T1000 (cell line): Measurements from ENCODE around the gene TOM1L2.

Experiments
- DNase-seq: peaks from one replicate; lab custom pipeline; 2025; ENCODE audit warnings: mixed read lengths; lab: John Stamatoyannopoulos, UW

Gene TOM1L2

GRCh38 chr17:17876959-17877528 lies 95.2 kb downstream of the TOM1L2 start:
- DNase-seq = no peak

DNA sequence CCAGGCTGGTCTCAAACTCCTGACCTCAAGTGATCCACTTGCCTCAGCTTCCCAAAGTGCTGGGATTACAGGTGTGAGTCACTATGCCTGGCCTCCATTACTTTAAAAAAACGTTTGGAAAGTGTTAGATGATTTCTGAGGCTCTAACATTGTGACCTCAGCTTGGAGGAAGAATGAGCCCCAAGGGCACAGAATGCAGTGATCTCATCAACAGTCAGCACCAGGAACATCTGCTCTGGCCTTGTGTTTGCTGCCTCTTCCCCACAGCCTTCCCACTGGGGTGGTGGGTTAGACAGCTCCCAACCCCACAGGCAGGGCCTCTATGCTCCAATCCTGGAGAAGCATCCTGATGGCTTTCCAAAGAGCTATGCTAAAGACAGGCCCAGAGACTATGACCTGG lies 97.7 kb downstream of the TOM1L2 start:
- peak; percentile 81 for DNase-seq

DNA sequence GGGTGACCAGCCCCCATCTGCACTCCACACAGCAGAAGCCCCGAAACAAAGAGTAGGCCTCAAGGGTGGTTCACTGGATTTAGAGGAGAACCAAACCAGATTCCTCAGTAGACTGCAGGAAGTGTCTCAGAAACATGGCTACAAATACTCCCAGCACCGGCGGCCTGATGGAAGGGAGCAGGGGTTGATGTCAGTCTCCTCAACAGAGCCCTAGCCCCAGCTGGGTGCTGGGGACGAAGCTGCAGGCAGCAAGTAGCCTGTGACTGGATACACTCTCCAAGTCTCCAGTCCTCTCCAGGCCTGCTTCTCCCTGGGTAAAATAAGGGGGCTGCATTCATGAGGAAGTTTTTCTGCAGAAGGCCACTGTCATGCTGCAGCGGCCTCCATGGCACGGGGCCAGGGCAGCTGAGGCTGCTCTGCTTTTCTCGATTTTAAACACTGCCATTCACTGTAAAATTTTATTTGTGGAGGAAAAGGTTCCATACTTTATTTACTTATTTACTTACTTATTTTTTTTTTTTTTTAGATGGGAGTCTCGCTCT lies 98.7 kb downstream of the TOM1L2 start:
- no peak for DNase-seq

GRCh38 chr17:17872547-17873345 lies 99.5 kb downstream of the TOM1L2 start:
- DNase-seq = no peak

GRCh38 chr17:17871913-17872312 lies 100.3 kb downstream of the TOM1L2 start:
- no peak for DNase-seq

DNA sequence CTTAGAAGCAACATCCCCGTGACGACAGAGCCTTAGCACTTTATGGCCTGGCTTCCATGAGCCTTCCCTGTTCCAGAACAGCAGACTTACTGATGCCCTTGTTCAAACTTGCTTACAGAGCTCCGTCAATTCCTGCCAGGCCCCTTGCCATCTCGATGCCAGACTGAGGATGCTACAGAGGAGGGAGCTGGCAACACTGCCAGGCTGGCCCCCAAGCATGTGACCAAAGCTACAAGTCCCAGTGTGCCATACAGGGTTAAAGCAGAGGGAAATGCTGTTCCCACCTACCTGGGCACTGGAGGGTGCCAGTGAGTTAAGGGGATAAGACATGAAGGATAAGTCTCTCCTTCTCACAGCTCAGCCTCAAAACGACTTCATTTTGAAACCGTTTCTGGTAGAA lies 102.0 kb downstream of the TOM1L2 start:
- DNase-seq = no peak

DNA sequence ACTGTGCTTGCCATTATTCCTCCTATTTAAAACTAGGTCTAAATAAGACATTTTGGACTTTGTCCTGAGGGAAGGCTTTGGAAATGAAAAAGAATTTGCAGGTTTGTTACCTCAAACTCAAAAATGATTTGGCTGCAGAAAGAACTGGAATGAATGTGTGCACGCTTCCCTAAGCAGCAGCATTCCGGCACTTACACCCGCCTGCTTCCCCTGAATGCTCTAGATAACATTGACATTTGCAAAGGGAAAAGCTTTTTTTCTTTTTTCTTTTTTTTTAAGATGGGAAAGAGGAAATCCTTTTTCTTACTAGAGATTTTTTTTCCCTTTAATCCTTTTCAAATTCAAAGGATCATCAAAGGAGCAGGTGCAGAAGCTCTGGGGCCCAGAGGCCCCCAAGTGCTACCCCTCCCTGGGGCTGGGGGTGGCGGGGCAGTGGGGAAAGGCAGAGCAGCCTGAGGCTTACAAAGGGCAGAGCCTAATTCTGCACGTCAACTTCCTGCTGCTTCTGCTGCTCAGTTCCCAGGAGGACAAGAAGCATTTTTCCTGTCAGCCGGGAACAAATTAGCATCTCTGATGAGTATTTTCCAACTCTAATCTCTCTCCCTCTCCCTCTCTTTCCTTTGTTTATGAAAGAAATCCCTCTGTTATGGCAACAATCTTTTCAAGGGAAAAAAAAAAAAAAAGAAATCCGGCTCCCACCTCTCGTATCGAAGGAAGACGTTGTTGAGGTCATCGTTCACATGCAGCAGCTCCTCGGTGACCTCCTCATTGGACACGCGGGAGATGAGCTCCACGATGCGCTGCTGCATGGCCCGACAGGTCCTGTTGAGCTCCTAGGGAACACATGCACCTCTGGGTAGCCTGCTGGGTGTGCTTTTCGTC lies 103.3 kb downstream of the TOM1L2 start:
- DNase-seq = no peak

DNA sequence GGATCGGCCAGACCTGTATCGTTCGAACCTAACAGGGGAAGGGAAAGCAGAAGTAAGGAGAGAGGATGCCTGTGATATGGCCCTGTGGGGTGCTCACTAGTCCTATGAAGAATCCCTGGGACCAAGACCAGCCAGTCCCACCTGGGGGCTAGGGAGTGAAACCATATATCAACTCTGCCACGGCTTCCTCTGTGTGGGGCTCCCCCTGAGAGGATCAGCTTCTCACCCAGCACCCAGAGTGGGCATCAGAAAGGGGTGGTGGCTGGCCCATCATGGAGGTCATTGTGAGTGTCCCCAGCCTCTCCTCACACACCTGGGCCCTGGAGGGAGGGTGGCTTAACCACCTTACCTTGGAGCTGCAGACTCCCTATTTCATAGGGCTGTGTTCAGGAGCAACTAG lies 105.3 kb downstream of the TOM1L2 start:
- no peak for DNase-seq

- no peak for DNase-seq
Measured at GRCh38 chr17:17866425-17866824, 105.8 kb downstream of the TOM1L2 start.

DNA sequence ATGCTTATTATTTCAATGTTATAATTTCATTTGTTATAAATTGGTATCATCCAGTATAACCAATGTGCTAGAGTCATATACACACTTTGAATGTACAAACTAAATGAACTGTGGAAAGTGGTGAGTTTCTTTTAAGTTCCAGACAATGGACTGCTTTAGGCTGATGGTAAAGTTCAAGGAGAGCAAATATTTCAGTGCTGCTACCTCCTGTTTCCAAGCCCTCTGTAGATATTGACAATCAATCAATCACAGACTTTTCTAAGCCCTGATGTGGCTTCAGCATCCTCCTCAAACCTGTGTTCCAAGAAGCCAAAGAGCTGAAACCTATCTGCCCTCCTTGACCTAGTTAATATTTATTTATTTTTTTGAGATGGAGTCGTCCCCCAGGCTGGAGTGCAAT lies 107.2 kb downstream of the TOM1L2 start:
- no peak for DNase-seq

GRCh38 chr17:17860766-17861107 lies 111.5 kb downstream of the TOM1L2 start:
- DNase-seq = no peak

DNA sequence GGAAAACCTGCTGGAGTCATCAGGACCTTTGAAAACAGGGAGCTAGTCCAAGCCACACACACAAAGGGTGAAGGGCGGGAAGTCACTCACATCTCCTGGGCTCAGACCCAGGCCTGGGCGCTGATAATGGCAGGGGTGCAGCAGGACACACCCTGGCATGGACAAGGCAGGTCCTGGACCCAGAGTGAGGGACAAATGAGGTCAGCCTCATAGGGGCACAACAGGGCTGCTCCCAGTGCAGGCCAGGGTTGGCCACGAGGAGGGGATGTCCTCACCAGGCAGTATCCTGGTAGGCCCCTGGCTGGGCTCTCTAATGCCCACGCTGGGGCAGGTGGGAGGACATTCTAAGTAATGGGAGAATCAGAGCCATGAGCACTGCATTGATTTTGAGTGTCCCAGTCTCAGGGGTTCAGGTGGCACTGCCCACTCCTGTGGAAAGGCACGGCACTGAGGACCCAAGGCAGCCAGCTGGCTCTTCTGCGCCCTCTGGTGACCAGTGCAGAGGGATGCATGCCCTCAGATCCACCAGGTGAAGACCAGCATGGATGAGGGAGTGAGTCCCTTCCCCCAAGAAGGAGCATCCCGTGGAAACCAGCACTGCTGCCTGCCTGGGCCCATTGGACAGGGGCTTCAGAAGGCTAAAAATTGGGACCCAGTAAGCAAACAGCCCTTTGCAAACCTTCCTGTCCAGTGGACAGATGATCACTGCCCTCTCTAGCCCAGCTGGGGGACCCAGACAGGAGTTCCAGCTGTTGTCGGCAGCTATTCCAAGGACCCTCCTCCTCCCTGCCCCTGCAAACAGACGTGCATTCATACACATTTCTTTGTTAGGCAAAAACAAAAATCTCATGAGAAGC lies 112.1 kb downstream of the TOM1L2 start:
- DNase-seq = peak; percentile 45

- no peak for DNase-seq
Measured at GRCh38 chr17:17857496-17857895, 114.7 kb downstream of the TOM1L2 start.

GRCh38 chr17:17856386-17856785 lies 115.8 kb downstream of the TOM1L2 start:
- no peak for DNase-seq

GRCh38 chr17:17855976-17856375 lies 116.2 kb downstream of the TOM1L2 start:
- DNase-seq = no peak

GRCh38 chr17:17853811-17854447 lies 118.3 kb downstream of the TOM1L2 start:
- DNase-seq = peak; percentile 23

DNA sequence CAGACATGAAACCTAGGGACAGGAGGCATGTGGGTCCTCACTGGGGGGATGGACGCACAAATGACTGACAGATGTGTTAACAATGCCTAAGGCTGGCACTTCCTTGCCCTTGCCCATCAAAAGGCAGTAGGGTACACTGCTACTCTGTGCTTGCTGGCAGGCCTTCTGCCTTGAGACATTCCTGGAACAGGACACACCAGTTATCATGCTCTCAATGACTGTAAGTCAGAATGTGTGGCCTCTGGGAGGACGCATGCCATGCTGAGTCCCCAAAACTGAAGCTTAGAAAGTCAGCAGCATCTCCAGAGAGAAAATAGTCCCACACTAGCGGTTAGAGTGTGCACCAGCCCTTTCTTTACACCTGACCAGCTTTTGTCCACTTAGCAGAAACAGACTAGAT lies 119.3 kb downstream of the TOM1L2 start:
- DNase-seq = no peak

DNA sequence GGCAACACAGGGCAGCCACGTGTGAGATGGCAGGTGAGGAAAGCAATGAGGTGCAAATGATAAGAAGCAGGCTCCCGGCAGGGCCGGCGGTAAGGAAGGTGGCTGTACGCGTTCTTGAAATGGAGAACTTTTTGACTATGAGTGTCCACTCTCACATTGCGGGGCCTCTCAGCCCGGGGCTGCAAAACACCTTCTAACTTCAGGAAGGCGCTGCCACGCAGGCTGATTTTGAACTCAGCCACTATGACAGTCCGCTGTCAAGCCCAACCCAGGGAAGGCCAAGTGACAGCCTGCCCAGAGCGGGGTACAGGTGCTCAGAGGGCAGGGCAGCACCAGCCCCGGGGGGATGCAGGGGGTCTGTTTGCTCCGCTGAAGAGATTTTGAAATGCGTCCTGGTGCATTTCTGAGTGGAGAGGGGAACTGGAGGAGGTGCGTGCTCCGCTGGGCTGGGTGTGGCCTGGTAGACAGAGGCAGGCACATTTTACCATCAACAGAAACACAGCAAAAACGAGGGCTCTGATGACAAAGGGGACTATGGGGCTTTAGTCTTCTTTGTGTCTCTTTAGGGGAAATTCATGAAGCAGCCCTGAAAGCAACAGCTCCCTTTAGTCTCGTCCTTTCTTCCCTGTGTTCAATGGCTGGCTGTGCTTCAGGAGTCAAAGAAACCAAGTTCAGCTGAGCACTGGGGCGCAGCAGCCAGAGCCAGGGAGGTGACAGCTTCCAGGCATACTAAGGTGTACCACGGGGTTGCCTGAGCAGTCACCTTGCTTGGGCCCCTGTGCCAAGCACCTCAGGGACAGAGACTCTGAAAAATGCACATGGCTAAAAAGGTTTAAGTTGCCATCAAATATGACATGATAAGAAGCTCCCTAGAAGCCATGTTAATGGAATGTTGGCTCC lies 120.8 kb downstream of the TOM1L2 start:
- no peak for DNase-seq

DNA sequence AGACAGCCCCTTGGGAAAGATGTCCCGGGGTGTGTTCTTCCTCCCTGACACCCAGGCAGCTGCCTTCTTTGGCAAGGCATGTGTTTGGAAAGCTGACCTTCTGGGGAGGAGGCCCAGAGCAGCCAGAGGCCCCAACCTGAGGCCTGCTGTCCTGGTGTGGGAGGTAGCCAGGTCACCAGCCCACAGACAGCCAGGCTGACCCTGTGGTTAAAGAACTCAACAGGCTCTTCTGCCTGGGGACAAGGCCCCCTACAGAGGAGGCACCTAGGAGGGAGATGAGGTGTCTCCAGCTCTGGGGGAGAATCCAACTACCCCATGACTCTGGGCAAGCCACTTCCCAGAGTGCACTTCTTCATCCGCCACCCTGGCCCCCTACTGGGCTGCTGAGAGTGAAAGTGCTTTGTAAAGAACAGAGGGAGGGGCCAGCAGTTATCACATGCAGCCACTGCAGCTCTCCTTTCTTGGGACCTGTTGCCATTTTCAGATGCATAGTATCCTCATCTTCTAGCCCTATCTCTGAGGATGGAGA lies 122.3 kb downstream of the TOM1L2 start:
- DNase-seq = peak; percentile 58
